GM04503 (cell line): ENCODE data around the gene MIXL1.
"Not testable (repeated sequence)": the region's sequence is repeated elsewhere in the genome, so short reads cannot be mapped to it uniquely, and the experiment has no call there.

Source experiments
- DNase-seq: peaks from one replicate; pipeline ENCODE4 v3.0.0-alpha.2; 2012; ENCODE audit warnings: low read depth

Gene MIXL1

GRCh38 chr1:226215239-226215638, 8.2 kb upstream of the MIXL1 start:
- no peak for DNase-seq

DNA sequence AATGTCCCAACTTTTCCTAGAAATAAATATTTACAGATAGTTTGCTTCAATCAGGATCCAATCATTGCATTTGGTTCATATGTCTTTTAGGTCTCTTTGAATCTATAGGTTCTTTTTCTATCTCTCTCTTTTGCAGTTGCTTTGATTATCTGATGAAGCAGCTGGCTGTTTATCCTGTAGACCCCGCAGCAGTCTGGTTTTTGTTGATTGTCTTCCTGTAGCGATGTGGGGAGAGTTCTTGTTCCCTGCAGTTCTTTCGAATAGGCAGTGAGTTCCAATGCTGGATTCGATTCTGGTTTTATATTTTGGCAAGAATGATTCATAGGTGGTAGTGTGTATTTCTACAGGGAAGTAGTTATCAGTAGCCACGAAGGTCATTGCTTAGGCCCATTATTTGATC, 7.4 kb upstream of the MIXL1 start:
- no peak for DNase-seq

DNA sequence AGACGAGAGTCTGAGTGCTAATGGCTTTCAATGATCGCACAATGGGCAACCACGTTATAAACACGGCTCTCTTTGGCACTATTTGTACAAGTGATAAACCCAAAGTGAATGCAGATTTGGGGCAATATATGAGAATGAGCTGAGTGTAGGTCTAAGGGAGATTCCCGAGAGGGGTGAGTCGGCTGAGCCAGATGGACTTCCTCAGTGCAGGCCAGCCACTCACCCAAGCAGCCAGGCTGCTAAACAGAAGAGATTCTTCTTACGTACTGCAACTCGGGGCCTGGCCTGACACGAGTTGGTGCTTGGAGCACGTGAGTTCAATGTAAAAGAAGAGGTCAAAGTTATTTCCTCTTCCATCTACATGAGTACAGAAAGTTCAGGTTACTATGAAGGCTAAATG, 6.2 kb upstream of the MIXL1 start:
- DNase-seq = no peak

- no peak for DNase-seq
These were observed 2.8 kb upstream of the MIXL1 start for GRCh38 chr1:226220473-226221189.

DNA sequence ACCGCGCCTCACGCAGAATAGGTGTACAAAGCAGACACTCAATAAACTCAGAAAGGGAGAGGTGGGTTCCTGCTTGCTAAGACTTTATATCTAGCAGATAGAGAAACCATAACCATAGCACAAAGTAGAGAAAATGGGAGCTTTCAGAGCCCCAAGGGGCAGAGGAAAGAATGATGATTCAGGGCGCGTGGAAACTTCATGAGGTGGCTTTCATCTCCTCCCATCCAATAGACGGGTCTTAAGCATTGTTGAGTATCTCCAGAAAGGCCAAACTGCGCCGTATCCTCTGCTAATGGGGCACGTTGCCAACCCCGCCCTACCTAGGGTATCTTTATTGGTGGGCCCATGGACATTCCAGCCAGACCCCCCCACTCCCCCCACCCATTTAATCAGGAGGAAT, 778 bp upstream of the MIXL1 start:
- DNase-seq = no peak

DNA sequence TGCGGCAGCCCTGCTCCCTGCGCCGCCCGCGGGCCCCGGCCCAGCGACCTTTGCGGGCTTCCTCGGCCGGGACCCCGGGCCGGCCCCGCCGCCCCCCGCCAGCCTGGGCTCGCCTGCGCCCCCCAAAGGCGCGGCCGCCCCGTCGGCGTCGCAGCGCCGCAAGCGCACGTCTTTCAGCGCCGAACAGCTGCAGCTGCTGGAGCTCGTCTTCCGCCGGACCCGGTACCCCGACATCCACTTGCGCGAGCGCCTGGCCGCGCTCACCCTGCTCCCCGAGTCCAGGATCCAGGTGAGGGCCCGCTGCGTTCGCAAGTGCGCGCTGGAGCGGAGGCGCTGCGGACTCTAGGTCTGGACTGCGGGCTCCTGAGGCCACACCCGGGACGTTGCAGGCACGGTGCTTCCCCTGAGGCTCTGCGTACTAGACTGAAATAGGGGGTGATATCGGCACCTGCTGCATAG, 351 bp downstream of the MIXL1 start:
- no peak for DNase-seq

GRCh38 chr1:226226601-226227000, 3.1 kb downstream of the MIXL1 start:
- DNase-seq = no peak

DNA sequence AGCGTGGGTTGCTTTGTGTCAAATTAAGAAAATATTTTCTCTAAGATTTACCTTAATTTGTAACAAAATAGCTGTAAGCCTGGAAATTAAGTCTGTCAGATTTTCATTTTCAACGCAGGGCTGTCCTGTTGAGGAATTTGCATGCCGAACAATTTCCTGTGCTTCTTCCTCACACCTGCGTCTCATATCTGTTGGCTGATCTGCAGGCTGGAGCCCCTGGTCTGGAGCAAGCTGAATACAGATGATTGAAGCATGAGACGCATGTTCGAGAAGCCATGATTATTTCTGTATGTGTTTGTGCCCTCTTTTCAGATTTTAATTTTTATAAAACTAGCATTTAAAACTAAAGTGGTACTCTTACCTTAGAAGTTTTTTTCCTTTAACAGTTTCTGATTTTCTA, 9.8 kb downstream of the MIXL1 start:
- no peak for DNase-seq

- DNase-seq = no peak
These were observed 10.3 kb downstream of the MIXL1 start for GRCh38 chr1:226233806-226234205.

- no peak for DNase-seq
These were observed 13.4 kb downstream of the MIXL1 start for GRCh38 chr1:226236826-226237225.

DNA sequence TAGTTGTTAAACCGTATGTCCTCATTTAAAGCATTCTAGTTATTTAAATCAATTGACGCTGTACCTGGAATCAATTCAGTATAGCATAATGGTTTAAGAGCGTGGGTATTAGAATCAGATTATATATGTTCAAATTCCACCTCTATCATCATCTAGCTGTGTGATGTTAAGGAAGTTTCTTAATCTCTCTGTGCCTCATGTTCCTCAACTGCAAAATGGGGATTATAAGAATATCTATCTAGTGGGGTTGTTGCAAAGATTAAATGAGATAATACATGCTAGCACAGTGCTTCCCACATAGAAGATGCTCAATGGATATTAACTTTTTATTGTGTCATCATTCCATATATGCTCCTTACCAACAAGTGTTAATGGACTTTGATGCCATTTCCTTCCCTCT, 16.0 kb downstream of the MIXL1 start:
- DNase-seq = no peak

- peak; percentile 23 for DNase-seq
These were observed 24.6 kb downstream of the MIXL1 start for GRCh38 chr1:226248091-226248490.

- no peak for DNase-seq
These were observed 25.3 kb downstream of the MIXL1 start for GRCh38 chr1:226248796-226249195.

- DNase-seq = no peak
These were observed 27.0 kb downstream of the MIXL1 start for GRCh38 chr1:226250511-226250910.

DNA sequence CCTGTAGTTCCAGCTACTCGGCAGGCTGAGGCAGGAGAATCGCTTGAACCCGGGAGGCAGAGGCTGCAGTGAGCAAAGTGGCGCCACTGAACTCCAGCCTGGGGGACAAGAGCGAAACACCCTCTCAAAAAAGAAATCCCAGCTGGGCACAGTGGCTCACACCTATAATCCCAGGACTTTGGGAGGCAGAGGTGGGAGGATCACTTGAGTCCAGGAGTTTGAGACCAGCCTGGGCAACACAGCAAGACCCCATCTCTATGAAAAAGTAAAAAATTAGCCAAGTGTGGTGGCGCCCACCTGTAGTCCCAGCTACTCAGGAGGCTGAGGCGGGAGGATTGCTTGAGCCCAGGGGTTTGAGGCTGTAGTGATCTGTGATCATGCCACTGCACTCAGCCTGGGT, 29.4 kb downstream of the MIXL1 start:
- not testable (repeated sequence) for DNase-seq

DNA sequence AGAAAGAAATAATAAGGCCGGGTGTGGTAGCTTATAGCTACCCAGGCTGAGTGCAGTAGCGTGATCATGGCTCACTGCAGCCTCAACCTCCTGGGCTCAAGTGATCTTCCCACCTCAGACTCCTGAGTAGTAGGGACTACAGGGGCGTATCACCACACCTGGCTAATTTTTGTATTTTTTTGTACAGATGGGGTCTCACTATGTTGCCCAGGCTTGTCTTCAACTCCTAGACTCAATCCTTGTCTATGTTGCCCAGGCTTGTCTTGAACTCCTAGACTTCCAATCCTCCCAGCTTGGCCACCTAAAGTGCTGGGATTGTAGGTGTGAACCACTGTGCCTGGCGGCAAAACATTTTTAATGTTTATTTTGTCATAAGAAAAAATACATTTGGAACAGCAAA, 30.5 kb downstream of the MIXL1 start:
- DNase-seq = no peak

DNA sequence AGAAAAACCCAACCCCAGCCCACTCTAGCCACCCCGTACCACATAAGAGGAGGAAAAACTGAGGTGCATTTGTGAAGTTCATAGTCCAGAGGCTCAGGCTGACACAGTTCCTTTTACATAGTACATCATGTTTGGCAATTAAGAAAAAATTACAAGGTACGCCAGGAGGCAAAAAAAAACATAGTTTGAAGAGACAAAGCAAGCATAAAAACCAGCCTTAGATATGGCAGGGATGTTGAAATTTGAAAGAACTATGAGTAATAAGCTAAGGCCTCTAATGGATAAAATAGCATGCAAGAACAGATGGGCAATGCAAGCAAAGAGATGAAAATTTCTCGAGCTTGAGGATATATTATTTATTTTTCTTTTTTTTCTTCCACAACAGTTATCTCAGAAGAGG, 31.9 kb downstream of the MIXL1 start:
- DNase-seq = no peak

DNA sequence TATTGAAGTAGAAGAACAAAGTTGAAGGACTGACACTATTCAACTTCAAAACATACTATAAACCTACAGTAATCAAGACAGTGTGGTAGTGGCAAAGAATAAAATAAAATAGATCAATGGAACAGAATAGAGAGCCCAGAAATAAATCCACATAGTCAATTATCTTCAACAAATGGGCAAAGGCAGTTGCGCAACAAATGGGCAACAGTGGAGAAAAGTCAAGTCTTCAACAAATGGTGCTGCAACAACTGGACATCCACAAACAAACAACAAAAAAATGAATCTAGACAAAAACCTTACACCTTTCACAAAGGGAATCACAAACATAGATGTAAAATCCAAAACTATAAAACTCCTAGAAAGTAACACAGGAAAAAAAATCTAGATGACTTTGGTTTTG, 38.4 kb downstream of the MIXL1 start:
- DNase-seq = no peak

DNA sequence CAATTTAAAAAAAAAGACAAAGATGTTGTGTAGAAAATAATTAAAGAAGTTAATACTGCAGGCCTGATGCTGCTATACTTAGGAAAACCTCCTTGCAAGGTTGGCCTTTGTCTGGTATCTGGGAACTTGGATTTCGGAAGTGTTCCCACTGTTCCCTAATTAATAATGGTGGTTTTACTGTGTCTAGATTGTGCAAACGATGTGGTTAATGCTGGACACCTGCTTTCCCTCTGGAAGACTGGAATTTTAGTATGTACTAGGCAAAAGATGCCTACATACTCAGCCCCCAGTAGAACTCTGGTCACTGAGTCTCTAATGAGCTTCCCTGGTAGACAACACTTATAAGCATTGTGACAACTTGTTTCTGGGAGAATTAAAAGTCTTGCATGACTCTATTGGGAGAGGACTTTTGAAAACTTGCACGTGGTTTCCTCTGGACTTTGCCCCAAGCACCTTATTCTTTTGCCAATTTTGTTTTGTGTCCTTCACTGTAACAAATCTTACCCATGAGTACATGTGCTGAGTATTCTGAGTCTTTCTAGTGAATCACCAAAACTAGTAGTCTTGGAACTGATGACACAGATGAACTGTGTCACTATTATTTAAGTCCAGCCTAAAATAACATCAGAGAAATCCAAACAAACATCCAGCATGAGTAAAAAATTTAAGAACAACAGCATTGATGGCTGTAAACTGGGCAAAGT, 45.1 kb downstream of the MIXL1 start:
- DNase-seq = peak; percentile 49

DNA sequence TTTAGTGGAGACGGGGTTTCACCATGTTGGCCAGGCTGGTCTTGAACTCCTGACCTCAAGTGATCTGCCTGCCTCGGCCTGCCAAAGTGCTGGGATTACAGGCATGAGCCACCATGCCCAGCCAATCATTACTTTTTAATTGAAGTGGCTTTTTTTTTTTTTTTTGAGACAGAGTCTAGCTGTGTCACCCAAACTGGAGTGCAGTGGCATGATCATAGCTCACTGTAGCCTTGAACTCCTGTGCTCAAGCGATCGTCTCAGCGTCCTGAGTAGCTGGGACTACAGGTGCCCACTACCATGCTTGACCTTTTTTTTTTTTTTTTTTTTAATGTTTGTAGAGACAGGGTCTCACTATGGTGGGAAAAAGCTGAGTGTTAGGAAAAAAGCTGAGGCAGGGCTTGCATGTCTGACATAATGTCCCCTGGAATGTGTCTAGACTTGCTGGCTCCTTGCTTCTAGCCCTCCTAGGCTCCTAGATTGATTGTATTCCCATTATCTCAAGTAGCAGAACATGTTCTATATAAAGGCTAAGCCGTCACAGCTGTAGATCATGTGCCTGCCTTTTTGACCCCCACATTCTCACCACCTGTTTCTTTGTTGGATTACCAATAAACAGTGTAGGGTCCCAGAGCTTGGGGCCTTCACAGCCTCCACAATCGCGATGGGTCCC, 48.9 kb downstream of the MIXL1 start:
- DNase-seq = not testable (repeated sequence)

- DNase-seq = no peak
These were observed 50.7 kb downstream of the MIXL1 start for GRCh38 chr1:226274138-226274537.

- DNase-seq = no peak
These were observed 52.7 kb downstream of the MIXL1 start for GRCh38 chr1:226276077-226276682.
